Kidney epithelial cell (primary cell): ENCODE measurements around the gene CDC42BPG. TPM values are rescaled to one million over a fixed set of nuclear protein-coding genes. Genes with fewer than 3 reads are reported as not detected.
A peak's percentile ranks its signal among the peaks of the same experiment; 100 is the strongest.

Source experiments
- DNase-seq: peaks from one replicate; pipeline ENCODE4 v3.0.0-alpha.2; 2010; ENCODE audit warnings: low read depth
- H3K27me3 ChIP-seq: 2 replicates; pipeline ENCODE4 v1.6.0; 2011; ENCODE audit warnings: low read length; ENCODE audit not compliant: control insufficient read depth, insufficient read depth
- H3K36me3 ChIP-seq: 2 replicates; pipeline ENCODE4 v1.5.1; 2011; ENCODE audit warnings: low read length; ENCODE audit not compliant: control insufficient read depth, insufficient read depth
- H3K4me3 ChIP-seq: 2 replicates; pipeline ENCODE4 v1.5.1; 2011; ENCODE audit warnings: low read depth, mild to moderate bottlenecking, control low read depth, low read length
- CTCF ChIP-seq: IDR thresholded peaks from 2 replicates; pipeline ENCODE4 v1.5.1; 2011; ENCODE audit warnings: mild to moderate bottlenecking, moderate library complexity, low read length, control low read depth, inconsistent platforms; ENCODE audit not compliant: insufficient read depth, poor library complexity, severe bottlenecking
- total RNA-seq: library from RNA; depleted of rRNA; stranded (reverse); fragments of >200 nt; gene quantifications from 2 replicates; pipeline ENCODE4 v1.2.3, GENCODE V29; 2015

CDC42BPG gene
- total RNA-seq, 1 donor from 2014 or later: 10.7 TPM

- DNase-seq: no peak
- no peaks in the 10 kb centered on the region for H3K36me3 ChIP-seq
- no peak for TF ChIP-seq CTCF
- peak overlapping the region; percentile 36 for H3K4me3 ChIP-seq
- H3K27me3 ChIP-seq: no peaks in the 10 kb centered on the region
Measured at GRCh38 chr11:64845129-64845775, 799 bp upstream of the CDC42BPG start.

- H3K4me3 ChIP-seq: peak overlapping the region; percentile 36
- no peaks in the 10 kb centered on the region for H3K27me3 ChIP-seq
- no peaks in the 10 kb centered on the region for H3K36me3 ChIP-seq
- DNase-seq: no peak
- TF ChIP-seq CTCF: no peak
Measured at GRCh38 chr11:64843686-64844329, 645 bp downstream of the CDC42BPG start.

GRCh38 chr11:64842851-64843685, 1.4 kb downstream of the CDC42BPG start:
- no peak for DNase-seq
- H3K27me3 ChIP-seq: no peaks in the 10 kb centered on the region
- H3K36me3 ChIP-seq: no peaks in the 10 kb centered on the region
- no peak for TF ChIP-seq CTCF
- no peak overlapping the region for H3K4me3 ChIP-seq

- Histone ChIP-seq H3K36me3 (no peaks in the 10 kb centered on the region), H3K4me3 (no peak overlapping the region), H3K27me3 (no peaks in the 10 kb centered on the region)
- DNase-seq: no peak
- TF ChIP-seq CTCF: no peak
Measured at GRCh38 chr11:64842366-64842759, 2.1 kb downstream of the CDC42BPG start.

GRCh38 chr11:64841592-64842365, 2.7 kb downstream of the CDC42BPG start:
- Histone ChIP-seq H3K4me3 (no peak overlapping the region), H3K27me3 (no peaks in the 10 kb centered on the region), H3K36me3 (no peaks in the 10 kb centered on the region)
- DNase-seq: no peak
- TF ChIP-seq CTCF: no peak
